HG03159 (cell line): ENCODE data around the gene NOL7.

Source experiments
- ATAC-seq: cut with Tn5 transposase; IDR thresholded peaks from one replicate; pipeline ENCODE4 v1.9.1; 2021; ENCODE audit warnings: mild to moderate bottlenecking, moderate library complexity; ENCODE audit not compliant: unreplicated experiment

The NOL7 gene

DNA sequence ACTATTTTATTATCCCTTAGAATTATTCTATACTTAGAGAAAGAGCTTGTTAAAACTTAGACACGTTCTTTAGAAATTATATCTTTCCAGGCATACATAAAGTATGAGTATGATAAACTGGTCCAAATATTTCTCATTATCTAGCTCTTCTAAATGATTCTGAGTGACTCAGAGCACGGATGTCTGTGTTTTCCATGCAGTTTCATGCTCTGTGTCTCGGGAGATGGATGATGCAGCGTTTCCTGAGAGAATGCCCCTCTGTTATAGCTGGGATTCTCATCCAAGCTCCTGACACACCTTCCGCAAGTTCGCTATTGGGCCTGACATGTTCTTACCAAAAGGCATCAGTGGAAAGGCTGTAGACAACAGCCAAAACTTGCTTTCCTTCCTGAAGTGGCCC lies 21.4 kb upstream of the NOL7 start:
- ATAC-seq = no peak

- no peak for ATAC-seq
These were observed 18.1 kb upstream of the NOL7 start for GRCh38 chr6:13597073-13597472.

DNA sequence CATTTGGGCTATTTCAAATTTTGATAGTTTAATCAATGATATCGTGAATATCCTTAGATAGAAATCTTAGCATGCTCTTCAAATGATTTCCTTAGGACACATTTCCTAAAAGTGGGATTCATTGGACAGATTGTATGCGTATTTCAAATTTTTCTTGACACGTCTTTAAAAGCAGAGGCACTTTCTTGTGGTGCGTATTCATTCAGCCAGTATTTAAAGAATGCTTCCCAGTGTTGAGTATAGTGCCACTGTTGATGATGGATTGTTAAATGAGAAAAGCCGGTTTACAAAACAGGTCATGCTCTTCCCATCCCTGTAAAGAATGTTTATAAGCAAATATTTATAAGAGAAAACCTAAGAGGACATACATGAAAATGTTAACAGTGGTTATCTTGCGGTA lies 15.1 kb upstream of the NOL7 start:
- ATAC-seq = no peak

GRCh38 chr6:13604135-13604534 lies 11.0 kb upstream of the NOL7 start:
- no peak for ATAC-seq

- ATAC-seq = no peak
These were observed 10.4 kb upstream of the NOL7 start for GRCh38 chr6:13604546-13605416.

DNA sequence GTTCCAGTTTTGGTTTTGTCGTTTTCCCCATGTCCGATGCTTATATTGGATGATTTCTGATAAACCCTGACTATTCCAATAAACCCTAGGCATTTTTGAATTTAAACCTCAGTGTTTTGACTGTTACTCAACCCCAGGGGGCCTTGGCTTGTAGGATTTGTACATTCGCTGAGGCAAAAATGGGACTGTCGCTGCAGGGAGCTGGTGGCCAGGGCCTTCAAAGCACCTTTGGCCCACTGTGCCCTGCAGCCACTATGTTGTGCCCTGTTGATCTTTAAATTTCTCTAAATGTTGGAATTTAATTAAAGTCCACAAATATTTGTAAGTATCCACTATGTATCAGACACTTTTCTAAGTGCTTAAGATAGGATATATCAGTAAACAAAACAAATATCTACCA lies 9.5 kb upstream of the NOL7 start:
- no peak for ATAC-seq

- ATAC-seq = no peak
These were observed 3.4 kb upstream of the NOL7 start for GRCh38 chr6:13611715-13612114.

DNA sequence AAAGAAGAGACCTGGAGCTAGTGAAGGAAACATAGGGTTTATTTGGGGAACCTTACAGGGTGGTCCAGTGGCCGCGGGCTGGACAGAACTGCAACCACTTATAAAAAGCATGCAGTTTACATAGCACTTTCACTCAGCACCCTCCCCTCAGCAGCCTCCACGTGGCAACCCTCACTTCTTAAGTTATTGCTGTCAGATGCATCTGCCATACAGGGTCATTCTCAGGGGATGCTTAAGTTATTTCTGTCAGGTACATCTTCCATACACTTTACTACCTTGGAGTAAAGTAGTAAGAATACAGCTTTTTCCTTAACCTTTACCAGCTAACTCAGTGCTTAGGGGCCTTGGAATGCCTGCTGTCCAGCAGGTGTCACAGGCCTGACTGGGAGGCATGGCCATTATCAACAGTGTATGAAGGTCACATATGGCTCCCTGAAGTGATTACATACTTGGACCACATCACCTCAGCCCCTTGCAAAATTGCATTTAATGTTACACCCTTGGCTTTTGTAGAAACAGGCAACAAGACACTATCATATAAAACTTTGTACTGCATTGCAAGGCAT lies 2.0 kb upstream of the NOL7 start:
- no peak for ATAC-seq

DNA sequence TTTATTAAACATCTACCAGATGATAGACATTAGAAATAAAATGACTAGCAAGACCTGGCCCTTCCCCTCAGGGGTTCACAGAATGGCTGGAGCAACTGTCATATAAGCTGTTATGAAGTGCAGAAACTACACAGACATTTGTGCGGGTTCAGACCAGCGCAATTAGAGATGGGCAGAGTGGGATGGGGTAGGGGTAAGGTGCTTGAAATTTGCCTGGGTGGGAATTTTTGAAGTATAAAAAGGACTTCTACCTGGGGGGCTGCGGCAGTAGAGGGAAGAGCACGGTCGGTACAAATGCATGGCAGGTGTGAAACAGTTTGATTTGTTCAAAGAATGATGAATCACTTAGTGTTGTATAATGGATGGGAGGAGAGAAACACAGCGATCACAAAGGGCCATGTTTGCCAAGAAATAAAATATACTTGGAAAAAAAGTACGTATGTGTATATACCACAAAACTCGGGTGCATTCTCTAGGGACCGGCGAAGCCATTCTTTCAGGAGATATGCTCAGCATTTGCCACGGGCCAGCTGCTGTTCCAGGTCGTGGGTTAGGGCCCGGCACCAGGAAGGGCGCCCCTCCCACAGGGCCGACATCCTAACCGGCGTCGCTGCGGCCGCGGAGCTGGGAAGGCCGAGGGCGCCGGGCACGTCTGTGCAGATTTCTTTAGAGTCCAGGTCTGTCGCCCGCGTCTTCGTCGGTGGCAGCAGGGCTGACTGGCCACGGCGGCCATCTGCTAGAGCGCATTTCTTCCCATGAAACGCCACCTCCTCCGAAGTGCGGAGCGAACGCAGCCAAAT lies 809 bp upstream of the NOL7 start:
- peak; percentile 25 for ATAC-seq

GRCh38 chr6:13615792-13616120 lies 621 bp downstream of the NOL7 start:
- ATAC-seq = peak; percentile 28

DNA sequence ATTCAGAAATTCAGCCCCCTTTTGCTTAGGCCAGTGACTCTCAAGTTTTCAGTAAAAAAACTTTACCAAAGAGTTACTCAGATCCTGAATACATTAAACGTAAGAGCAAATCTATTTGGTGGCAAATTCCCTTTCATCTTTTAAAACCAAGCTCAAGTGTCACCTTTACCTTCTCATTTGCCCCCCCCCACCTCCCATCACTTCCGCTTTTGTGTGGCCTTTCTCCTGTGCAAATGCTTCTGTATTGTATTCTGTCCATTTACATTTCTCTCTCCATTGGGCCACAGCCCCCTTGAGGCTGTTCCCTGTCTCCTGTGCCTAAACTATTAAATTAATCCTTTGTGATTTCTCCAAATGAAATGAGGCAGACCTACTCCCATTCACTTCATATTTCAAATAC lies 1.9 kb downstream of the NOL7 start:
- no peak for ATAC-seq

DNA sequence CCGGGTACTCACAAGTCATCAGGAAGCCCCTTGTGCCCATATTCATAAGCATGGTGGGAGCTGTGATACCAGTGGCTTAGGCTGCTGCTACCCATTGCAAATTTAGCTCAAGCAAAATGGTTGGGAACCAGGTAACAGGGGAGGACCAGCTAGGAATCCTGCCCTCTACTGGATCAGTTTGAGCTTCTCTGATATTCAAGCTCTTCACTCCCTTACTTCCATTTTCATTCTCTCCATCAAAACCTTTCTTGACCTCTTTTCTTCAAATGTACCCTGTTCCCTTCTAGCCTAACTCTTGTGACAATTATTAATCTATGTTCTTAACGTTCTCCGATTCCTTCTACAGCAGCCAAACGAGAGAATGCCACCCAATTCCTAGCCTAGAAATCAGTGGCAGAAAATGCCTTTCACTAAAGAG lies 9.7 kb downstream of the NOL7 start:
- no peak for ATAC-seq

DNA sequence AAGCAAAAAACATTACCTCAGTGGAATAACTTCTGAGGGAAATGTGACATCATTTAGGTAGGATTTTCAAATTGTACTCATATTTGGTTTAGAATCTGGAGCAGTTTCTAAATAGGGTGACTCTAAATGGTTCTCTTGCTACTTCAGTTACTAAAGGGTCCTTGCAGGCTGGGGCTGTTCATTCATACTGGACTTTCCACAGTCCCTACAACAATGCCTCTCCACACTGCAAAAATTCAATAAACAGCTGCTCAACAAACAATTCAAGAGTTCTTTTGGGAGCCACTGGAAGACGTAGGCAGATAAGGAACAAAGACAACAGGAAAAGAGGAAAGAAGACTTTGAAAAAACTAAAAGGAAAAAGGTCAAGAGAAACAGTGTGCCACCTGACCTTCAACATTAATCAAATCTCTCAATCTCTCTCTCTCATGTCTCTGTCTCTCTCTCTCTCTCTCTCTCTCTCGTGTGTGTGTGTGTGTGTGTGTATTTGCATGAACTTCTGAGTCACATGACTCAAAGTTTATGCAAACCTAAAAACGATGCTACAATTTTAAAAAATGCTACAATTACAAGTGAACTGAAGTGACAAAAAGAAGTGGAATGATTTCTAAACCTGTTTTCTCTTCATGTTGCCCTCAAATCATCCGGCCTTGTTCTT lies 14.5 kb downstream of the NOL7 start:
- no peak for ATAC-seq

- no peak for ATAC-seq
These were observed 15.4 kb downstream of the NOL7 start for GRCh38 chr6:13630499-13630898.

DNA sequence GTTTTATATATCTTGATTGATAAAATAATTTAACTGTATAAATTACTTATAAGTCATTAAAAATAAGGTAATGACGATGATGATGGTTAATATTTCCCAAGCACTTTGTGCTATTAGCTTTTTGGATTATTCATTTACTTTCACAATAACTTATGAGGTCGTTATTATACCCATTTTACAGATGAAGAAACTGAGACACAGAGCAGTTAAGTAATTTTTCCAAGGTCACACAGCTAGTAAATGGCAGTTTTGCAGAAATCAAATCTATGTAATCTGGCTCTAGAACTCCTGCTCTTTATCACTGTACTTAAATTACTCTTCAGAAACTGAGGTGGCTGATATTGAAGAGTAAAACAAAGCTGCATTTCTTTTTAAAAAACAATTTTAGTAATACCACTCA lies 18.2 kb downstream of the NOL7 start:
- ATAC-seq = no peak

DNA sequence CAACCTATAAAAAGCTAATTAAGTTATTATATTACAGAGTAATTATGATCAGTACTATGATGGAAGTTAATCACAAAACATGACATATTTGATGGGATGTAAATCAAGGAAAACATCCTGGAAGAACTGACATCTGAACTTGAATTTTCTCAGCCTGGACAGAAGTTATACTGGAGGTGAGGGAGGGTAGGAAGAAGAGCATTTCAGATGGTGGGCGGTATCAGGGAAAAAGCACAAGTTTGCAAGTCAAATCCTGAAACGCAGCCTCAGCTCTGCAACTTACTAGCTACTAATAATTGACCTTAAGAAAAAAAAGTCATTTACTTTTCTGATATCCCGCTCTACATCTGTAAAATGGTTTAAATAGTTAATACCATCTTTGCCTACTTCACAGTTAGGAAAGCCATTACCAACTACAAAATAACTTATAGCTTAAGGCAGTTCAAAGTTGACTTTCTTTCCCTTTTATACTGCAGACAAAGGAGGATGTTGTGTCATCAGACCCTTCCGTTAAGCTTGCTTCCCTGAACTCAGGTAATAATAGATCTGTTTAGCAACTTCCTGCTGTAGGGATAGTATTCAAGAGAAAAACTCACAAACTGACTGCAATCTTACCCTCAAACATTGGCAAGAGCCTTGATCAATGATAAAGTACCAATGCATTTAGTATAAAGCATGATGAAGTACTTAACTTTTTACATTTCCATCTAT lies 21.0 kb downstream of the NOL7 start:
- ATAC-seq = no peak

- no peak for ATAC-seq
These were observed 22.9 kb downstream of the NOL7 start for GRCh38 chr6:13638014-13638413.

DNA sequence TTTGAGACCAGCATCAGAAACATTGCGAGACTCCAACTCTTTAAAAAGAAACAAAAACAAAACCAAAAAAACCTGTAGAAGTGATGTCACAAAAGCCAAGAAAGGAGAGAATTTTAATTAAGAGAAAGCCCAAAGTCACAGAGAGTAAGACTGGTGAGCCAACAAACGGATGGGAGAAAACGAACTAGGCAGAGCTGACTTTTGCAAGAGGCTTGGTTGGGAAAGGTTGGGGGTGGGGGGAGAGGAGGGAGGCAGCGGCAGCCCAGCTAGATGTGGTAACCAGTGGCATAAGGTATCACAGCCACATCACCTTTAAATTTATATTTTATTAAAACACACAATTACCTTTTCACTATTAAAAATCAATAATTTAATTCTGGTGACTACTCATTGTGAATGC lies 23.5 kb downstream of the NOL7 start:
- ATAC-seq = no peak

- no peak for ATAC-seq
These were observed 26.2 kb downstream of the NOL7 start for GRCh38 chr6:13641315-13641714.

GRCh38 chr6:13643125-13643524 lies 28.0 kb downstream of the NOL7 start:
- ATAC-seq = no peak

- no peak for ATAC-seq
These were observed 33.7 kb downstream of the NOL7 start for GRCh38 chr6:13648850-13649249.
